NCI-H82 treated with DMSO at 0.1 percent for 48 hours (cell line): Measurements from ENCODE around the gene GTF3C2.
"Not testable (repeated sequence)": the region's sequence is repeated elsewhere in the genome, so short reads cannot be mapped to it uniquely, and the experiment has no call there.

Source experiments
- DNase-seq: peaks from one replicate; lab custom pipeline; 2025; ENCODE audit not compliant: unreplicated experiment; lab: John Stamatoyannopoulos, UW

The GTF3C2 gene

DNA sequence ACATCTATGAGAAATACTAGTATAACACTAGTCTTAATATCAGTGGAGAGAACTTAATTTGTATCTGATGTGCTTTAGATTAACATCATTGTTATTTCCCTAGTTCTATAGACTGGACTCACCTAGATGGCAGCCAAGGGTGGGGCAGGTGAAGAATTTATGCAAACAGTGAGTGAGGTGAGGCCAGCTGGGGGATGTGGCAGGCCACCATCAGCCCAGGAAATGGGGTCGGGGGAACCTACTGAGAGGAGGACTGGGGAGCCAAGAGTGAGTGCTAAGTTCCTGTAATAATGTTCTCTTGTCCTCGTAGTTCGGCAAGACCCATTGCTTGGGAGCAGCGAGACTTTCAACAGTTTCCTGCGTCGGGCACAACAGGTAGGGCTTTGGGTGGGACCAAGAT lies 16.4 kb upstream of the GTF3C2 start:
- no peak for DNase-seq

GRCh38 chr2:27370816-27371620 lies 14.5 kb upstream of the GTF3C2 start:
- DNase-seq = peak; percentile 45

DNA sequence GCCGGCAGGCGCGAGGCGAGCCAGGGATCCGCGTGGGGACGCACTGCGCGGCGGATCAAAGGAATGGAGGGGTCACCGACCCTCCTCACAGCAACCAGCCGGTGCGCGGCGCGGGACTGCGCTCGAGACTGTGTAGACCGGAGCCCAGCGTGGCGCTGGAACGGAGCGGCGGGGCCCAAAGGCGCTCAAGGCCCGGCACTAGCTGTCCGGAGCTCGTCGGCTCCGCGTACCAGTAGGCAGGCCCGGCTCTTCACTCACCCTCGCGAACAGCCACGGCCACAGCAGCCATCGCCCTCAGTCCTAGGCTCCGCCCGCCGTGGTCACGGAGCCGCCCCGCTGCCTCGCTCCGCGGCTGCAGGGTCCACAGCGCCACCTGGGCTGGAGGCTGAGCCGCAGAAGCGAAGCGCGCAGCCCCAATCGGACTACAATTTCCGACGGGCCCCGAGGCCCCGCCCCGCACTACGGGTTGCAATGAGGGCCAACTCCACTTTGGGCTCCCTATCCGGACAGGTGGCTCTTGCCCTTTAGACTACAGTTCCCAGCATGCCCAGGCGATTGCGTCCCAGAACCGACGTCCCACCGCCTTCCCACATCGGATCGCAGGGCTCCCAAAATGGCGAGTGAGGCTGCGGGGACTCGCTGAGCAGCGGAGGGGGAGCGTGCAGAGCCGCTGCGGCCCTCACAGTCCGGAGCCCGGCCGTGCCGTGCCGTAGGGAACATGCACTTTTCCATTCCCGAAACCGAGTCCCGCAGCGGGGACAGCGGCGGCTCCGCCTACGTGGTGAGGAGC lies 13.7 kb upstream of the GTF3C2 start, which contains the start of the genes EIF2B4 and SNX17:
Gene EIF2B4, minus strand, starts transcription at position 313 of the 790 bp plus-strand sequence. Its CDS starts 24 bp downstream, at position 289.
Gene SNX17, plus strand, starts transcription at position 591 of the 790 bp plus-strand sequence. Its CDS starts 128 bp downstream, at position 719.
- DNase-seq = peak; percentile 94

- DNase-seq = no peak
Measured at GRCh38 chr2:27369471-27370025, 13.0 kb upstream of the GTF3C2 start.

- DNase-seq = no peak
Measured at GRCh38 chr2:27363933-27364332, 7.4 kb upstream of the GTF3C2 start.

DNA sequence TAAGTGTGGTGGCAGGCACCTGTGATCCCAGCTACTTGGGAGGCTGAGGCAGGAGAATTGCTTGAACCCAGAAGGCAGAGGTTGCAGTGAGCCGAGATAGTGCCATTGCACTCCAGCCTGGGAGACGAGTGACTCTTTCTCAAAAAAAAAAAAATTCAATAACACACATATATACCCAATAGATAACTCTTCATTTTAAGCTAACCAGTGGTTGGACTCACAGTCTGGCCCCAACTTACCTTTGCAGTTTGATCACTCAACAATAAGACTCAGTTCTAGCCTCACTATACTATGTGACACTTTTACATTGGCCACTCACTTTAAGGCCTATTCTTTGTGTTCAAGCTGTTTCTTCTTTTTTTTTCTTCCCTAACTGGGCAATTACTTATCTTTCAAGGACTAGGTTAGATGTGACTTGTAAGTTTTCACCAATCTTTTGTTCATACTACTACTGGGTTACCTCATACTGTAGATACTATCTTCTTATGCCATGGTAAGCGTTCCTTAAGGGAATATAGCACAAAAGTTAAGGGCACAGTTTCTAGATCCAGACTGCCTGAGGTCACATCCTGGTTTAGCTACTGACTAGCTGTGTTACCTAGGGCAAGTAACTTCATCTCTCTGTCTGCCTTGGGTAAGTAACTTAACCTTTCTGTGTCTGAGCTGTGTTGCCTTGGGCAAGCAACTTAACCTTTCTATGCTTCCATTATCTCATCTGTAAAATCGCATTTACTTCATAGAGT lies 6.3 kb upstream of the GTF3C2 start:
- no peak for DNase-seq

GRCh38 chr2:27356056-27356381 lies 545 bp downstream of the GTF3C2 start:
- DNase-seq = peak; percentile 26

DNA sequence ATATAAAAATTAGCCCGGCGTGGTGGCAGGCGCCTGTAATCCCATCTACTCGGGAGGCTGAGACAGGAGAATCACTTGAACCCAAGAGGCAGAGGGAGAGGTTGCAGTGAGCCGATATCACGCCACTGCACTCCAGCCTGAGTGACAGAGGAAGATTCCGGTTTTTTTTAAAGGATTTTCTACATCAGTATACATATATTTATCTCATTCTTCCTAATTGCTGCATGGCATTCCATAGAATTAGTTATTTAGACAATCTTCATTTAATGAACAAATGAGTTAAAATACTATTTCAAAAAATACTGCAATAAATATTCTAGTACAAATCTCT lies 2.0 kb downstream of the GTF3C2 start:
- no peak for DNase-seq

DNA sequence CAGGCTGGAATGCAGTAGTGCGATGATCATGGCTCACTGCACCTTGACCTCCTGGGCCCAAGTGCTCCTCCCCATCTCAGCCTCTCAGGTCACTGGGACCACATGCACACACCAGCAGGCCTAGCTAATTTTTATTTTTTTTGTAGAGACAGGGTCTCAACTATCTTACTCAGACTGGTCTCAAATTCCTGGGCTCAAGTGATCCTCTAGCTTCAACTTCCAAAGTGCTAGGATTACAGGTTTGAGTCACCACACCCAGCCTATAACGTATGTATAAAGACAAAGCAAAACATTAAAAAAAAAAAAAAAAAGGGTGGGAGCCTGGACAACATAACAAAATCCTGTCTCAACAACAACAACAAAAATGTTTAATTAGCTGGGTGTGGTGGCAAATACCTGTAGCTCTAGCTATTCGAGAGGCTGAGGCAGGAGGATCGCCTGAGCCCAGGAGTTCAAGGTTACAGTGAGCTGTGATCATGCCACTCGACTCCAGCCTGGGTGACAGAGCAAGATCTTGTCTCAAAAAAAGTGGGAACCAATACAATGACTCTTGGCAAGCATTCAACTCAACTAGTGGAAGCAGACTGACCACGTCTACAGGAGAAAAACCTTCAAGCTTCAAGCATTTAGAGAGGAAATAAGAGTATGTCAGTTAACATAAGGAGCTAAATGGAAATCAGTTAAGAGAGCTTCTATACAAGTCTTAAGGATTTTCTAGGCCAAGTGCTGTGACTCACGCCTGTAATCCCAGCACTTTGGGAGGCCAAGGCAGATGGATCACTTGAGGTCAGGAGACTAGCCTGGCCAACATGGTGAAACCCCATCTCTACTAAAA lies 2.6 kb downstream of the GTF3C2 start:
- DNase-seq = peak; percentile 25

DNA sequence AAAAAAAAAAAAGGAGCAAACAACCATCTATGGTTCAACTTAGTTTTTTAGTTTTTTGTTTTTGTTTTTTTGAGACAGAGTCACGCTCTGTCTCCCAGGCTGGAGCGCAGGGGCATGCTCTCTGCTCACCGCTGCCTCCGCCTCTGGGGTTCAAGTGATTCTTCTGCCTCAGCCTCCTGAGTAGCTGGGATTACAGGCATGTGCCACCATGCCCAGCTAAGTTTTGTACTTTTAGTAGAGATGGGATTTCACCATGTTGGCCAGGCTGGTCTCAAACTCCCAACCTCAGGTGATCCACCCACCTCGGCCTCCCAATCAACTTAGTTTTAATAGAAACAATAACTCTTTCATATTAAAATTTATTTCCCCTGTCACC lies 3.2 kb downstream of the GTF3C2 start:
- not testable (repeated sequence) for DNase-seq

- no peak for DNase-seq
Measured at GRCh38 chr2:27351802-27352598, 4.6 kb downstream of the GTF3C2 start.

DNA sequence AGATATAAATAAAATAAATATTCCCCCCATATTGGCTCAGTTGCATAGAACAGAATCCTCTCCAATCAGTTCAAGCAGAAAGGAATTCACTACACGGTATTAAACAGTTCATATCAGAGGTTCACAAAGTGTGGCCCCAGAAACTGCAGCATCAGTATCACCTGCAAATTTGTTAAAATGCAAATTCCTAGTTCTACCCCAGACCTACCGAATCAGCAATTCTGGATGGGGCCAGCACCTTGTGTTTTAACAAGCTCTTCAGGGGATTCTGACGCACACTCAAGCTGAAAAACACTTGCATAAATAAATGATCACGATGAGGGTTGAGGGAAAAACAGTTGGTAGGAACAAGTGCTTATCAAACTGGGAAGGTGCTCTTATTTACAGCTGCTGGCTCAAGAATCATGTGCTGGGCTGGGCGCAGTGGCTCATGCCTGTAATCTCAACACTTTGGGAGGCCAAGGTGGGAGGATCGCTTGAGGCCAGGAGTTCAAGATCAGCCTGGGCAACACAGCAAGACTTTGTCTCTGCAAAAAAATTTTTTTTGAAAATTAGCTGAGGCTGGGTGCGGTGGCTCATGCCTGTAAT lies 6.4 kb downstream of the GTF3C2 start:
- no peak for DNase-seq

- DNase-seq = no peak
Measured at GRCh38 chr2:27347641-27348040, 8.9 kb downstream of the GTF3C2 start.

DNA sequence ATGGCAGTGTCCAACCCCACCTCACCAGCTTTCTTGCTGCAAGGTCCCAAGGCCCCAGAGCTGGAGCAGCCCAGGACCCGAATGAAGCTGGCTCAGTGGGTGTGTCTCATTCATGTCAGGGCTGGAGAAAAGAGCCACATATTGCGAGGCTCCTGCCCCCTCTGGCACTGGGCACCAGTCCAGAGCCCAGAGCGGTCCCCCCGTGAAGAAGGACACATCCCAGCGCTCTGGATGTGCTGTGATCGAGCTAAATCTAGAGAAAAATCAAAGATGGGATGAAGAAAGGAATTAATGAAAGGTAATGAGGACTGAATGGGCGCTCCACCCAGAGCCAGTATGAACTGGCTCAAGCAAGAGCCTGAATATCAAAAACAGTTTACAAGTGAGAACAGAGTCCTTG lies 20.4 kb downstream of the GTF3C2 start:
- no peak for DNase-seq

GRCh38 chr2:27335311-27335710 lies 21.3 kb downstream of the GTF3C2 start:
- DNase-seq = no peak

GRCh38 chr2:27324720-27325119 lies 31.8 kb downstream of the GTF3C2 start:
- DNase-seq = no peak

GRCh38 chr2:27323596-27324285 lies 32.8 kb downstream of the GTF3C2 start:
- no peak for DNase-seq

DNA sequence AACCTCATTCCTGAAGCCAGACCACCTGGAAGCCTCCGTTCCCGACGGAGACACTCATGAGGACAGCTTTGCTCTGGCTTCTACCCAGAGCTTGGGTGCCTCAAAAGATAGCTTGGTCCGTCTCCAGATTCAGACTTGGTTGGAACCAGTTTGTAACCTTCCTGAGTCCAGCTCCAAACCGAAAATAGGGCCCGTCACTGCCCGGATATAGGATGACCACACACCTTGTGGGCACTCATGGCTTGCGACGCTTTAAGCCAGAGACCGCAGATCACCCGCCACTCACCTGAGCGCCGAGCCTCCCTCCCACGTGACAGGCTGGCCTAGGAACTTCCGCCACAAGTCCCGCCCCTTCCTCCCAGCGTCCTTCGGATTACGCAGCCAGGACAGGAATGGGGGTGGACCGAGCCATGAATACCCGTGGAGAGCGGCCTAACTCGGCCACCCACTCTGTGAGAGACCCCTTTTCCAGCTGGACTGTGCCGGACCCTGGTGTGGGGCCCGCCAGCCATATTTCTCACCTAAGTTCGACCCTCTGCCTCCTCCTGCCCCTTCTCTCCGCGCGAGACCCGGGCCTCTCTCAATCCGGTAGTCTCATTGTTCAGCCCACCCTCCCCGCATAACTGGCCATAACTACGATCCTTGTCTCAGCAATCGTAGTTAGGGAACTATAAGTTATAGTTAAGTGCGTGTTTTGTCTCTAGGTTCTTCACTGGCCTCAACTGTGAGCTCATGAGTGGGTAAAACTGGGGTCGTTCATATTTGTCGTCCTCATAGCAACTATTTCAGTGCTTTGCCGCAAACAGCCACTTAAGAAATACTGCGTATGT lies 33.6 kb downstream of the GTF3C2 start, which contains the start of gene MPV17:
Gene MPV17, minus strand, starts transcription at position 332 of the 830 bp plus-strand sequence. CDS start 580 bp downstream, outside the sequence.
- peak; percentile 66 for DNase-seq
